Kidney (tissue), 14 donors: ENCODE data around the gene HIPK2. TPM values are rescaled to one million over a fixed set of nuclear protein-coding genes. Genes with fewer than 3 reads are reported as not detected.

ENCODE experiments used
- DNase-seq, 5 donors: peaks; one replicate each; pipeline ENCODE4 v3.0.0-alpha.2; 2013 to 2020
- FAIRE-seq: peaks from 2 replicates; lab custom pipeline; 2012; peaks lifted over from hg19 to GRCh38; lab: Jason Lieb, UNC
- H3K27ac ChIP-seq, 2 donors: one replicate each; pipeline ENCODE4 v1.7.0; 2013; ENCODE audit warnings: low read depth in 2 of 2, low read length in 2 of 2, inconsistent platforms in 1 of 2
- H3K27me3 ChIP-seq: one replicate; pipeline ENCODE4 v1.7.1; 2013; ENCODE audit warnings: low read length, inconsistent platforms; ENCODE audit not compliant: control insufficient read depth, insufficient read depth
- H3K36me3 ChIP-seq, 3 donors: one replicate each; pipeline versions ENCODE4 v1.7.0 to v1.7.1; 2013; ENCODE audit warnings: low read length in 3 of 3, control low read depth in 1 of 3, inconsistent platforms in 1 of 3; ENCODE audit not compliant: insufficient read depth in 3 of 3, control insufficient read depth in 2 of 3
- H3K4me1 ChIP-seq, 3 donors: one replicate each; pipeline versions ENCODE4 v1.7.0 to v1.7.1; 2013; ENCODE audit warnings: low read length in 3 of 3, inconsistent platforms in 1 of 3, low read depth in 1 of 3; ENCODE audit not compliant: control insufficient read depth in 2 of 3, insufficient read depth in 2 of 3
- H3K4me3 ChIP-seq, 3 donors: one replicate each; pipeline versions ENCODE4 v1.7.0 to v1.8.1; 2013; ENCODE audit warnings: low read length in 3 of 3, control low read depth in 1 of 3, inconsistent platforms in 1 of 3
- H3K9ac ChIP-seq, 3 donors: one replicate each; pipeline versions ENCODE4 v1.7.0 to v1.7.1; 2013; ENCODE audit warnings: low read length in 3 of 3, control low read depth in 1 of 3, inconsistent platforms in 1 of 3
- H3K9me3 ChIP-seq, 3 donors: one replicate each; pipeline versions ENCODE4 v1.7.0 to v1.7.1; 2013; ENCODE audit warnings: low read length in 3 of 3, control low read depth in 1 of 3, inconsistent platforms in 1 of 3; ENCODE audit not compliant: control insufficient read depth in 2 of 3, insufficient read depth in 1 of 3
- CTCF ChIP-seq: IDR thresholded peaks from 3 replicates; pipeline ENCODE4 v1.5.1; 2012; ENCODE audit warnings: mild to moderate bottlenecking, moderate library complexity, borderline replicate concordance; ENCODE audit not compliant: insufficient read depth; ENCODE audit errors: extremely low read depth
- intact Hi-C: fragments of 100-400 bp; cut with DNase I; formaldehyde crosslinking; loops from one replicate; pipeline ENCODE4 v1.11.1; 2022
- polyA plus RNA-seq: library from polyadenylated mRNA; stranded (reverse); fragments of 350-450 nt; fragmentation: Illumina TruSeq; extraction: RNeasy Lipid Tissue Mini Kit (QIAGEN cat#74804); gene quantifications from one replicate; pipeline ENCODE4 v1.2.3, GENCODE V29; 2014; ENCODE audit warnings: low read depth, low replicate concordance; ENCODE audit not compliant: insufficient read depth
- total RNA-seq: library from RNA; stranded (reverse); fragmentation: NEBNext Ultra II Directional; extraction: Animal tissue kit (Norgen Biotek cat#: 25700); gene quantifications from one replicate; pipeline ENCODE4 v1.2.1, GENCODE V29; 2021
- donor health status: control.
- donor health status: control.
- donor health status: control.
- donor health status: control.
- donor health status: control.
- donor health status: DM: yes; HTN: yes; CAD: no.
- donor health status: Normal renal cell carcinoma (clear cell type).

HIPK2 gene
- total and polyA plus RNA-seq, 2 donors from 2014 or later, result 9.6 to 153 TPM

- DNase-seq (no peak), FAIRE-seq (no peak)
- H3K9ac ChIP-seq, result no peak overlapping the region
- no peaks in the 10 kb centered on the region for H3K9me3 ChIP-seq
- TF ChIP-seq CTCF, result no peak
- no peaks in the 10 kb centered on the region for H3K27me3 ChIP-seq
- H3K4me3 ChIP-seq, result no peak overlapping the region
- peaks cover 3 to 4% (median 3%) of the 10 kb centered on the region in 3 donors for H3K36me3 ChIP-seq
- intact Hi-C loops, result no loop called here
- H3K27ac ChIP-seq, result no peak overlapping the region
- peaks cover 0 to 32% (median 11%) of the 10 kb centered on the region in 3 donors for H3K4me1 ChIP-seq
Measured at GRCh38 chr7:139695588-139695987, 82.2 kb downstream of the HIPK2 start.

DNA sequence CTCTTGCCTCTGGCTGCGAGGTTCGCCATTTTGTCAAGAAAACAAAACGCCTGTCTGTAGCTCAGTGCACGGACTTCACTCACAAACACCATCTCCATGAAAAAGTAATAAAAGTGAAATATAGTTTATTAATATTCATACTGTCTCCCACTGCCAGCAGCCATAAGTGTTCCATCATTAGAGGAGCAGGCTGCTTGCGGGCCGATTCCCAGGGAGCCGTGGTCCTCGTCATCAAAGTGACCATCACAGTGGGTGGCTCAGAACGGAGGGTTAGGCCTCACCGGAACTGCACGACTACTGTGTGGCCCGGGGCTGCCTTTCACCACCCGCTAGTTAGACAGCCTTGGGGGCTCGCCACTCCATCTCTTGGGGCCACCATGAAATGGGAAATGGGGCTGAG lies 82.7 kb downstream of the HIPK2 start:
- FAIRE-seq (no peak), DNase-seq (peak in 1 of 5 donors; percentile 60)
- no peak for TF ChIP-seq CTCF
- H3K9me3 ChIP-seq, result no peaks in the 10 kb centered on the region
- peaks cover 0 to 29% (median 11%) of the 10 kb centered on the region in 3 donors for H3K4me1 ChIP-seq
- H3K4me3 ChIP-seq, result no peak overlapping the region
- intact Hi-C loops, result no loop called here
- H3K9ac ChIP-seq, result no peak overlapping the region
- no peak overlapping the region for H3K27ac ChIP-seq
- H3K27me3 ChIP-seq, result no peaks in the 10 kb centered on the region
- peaks cover 3 to 4% (median 3%) of the 10 kb centered on the region in 3 donors for H3K36me3 ChIP-seq

DNA sequence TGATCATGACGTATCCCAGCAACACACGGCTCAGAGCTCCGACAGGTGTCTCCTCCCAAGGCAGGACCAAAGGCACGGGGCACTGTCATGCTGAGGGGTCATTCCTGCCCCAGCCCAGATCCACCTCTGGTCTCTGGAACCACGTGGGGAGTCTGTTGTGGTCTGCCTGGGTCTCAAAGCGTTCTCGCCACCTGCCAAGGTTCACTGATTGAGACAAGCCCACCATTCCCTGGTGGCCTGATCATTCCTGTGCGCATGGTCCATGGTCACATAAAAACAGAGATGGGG lies 83.5 kb downstream of the HIPK2 start:
- no peak for FAIRE-seq

More for the DNA sequence above, 83.5 kb downstream of the HIPK2 start:
- no peak overlapping the region for H3K4me3 ChIP-seq
- peaks cover 0 to 24% (median 11%) of the 10 kb centered on the region in 3 donors for H3K4me1 ChIP-seq
- DNase-seq, result no peak
- TF ChIP-seq CTCF, result no peak
- no peaks in the 10 kb centered on the region for H3K9me3 ChIP-seq
- peak overlapping the region in 1 of 2 donors; percentile 67 for H3K27ac ChIP-seq
- H3K9ac ChIP-seq, result no peak overlapping the region
- intact Hi-C loops, result no loop called here
- H3K27me3 ChIP-seq, result no peaks in the 10 kb centered on the region
- H3K36me3 ChIP-seq, result peaks cover 2 to 3% (median 3%) of the 10 kb centered on the region in 3 donors
